CD4-positive, alpha-beta T cell (primary cell): Measurements from ENCODE around the gene TAF4. TPM values are rescaled to one million over a fixed set of nuclear protein-coding genes. Genes with fewer than 3 reads are reported as not detected.

Experiments
- ATAC-seq: fragments of 200-7000 bp; cut with Tn5 transposase; one replicate; pipeline ENCODE4 v1.10.0; 2022; ENCODE audit warnings: mild to moderate bottlenecking; ENCODE audit not compliant: poor library complexity
- CTCF ChIA-PET: fragments of 350-600 bp; sonication (Branson Sonifier 250); formaldehyde crosslinking; loops from one replicate; lab custom pipeline; 2021; ENCODE audit warnings: antibody characterized with exemption, inconsistent platforms; lab: Charles Lee
- POLR2A ChIA-PET: fragments of 350-600 bp; sonication (Branson Sonifier 250); formaldehyde crosslinking; loops from one replicate; lab custom pipeline; 2021; ENCODE audit warnings: antibody characterized with exemption, inconsistent platforms; lab: Charles Lee
- DNase-seq, 14 experiments: peaks; one replicate each; pipeline ENCODE4 v3.0.0-alpha.2; 2013 to 2020; ENCODE audit warnings: mixed read lengths in 2 of 14
- H3K27ac ChIP-seq, 2 donors: one replicate each; pipeline versions ENCODE4 v1.5.1 to v1.7.0; 2013; ENCODE audit warnings: low read length in 2 of 2, low read depth in 1 of 2, mild to moderate bottlenecking in 1 of 2
- H3K27me3 ChIP-seq, 2 experiments: 1 replicate in 1 of 2; 2 replicates in 1 of 2; pipeline versions ENCODE4 v1.6.1 to v1.7.0; 2013; ENCODE audit warnings: low read length in 2 of 2, control low read depth in 1 of 2, mild to moderate bottlenecking in 1 of 2, moderate library complexity in 1 of 2; ENCODE audit not compliant: insufficient read depth in 2 of 2, control insufficient read depth in 1 of 2
- H3K36me3 ChIP-seq: one replicate; pipeline ENCODE4 v1.6.1; 2013; ENCODE audit warnings: low read length, control low read depth; ENCODE audit not compliant: insufficient read depth
- H3K4me1 ChIP-seq: one replicate; pipeline ENCODE4 v1.6.1; 2013; ENCODE audit warnings: low read length, control low read depth; ENCODE audit not compliant: insufficient read depth
- H3K4me3 ChIP-seq: one replicate; pipeline ENCODE4 v1.5.1; 2013; ENCODE audit warnings: mild to moderate bottlenecking, low read length, moderate library complexity
- H3K9me3 ChIP-seq, 2 experiments: 1 replicate in 1 of 2; 2 replicates in 1 of 2; pipeline versions ENCODE4 v1.6.1 to v1.7.0; 2013; ENCODE audit warnings: low read length in 2 of 2, mild to moderate bottlenecking in 2 of 2, control low read depth in 1 of 2, moderate library complexity in 1 of 2; ENCODE audit not compliant: control insufficient read depth in 1 of 2, insufficient read depth in 1 of 2
- H3K27ac Mint-ChIP-seq: one replicate; pipeline ENCODE4 v1.8.0; 2020; ENCODE audit warnings: mixed read lengths
- H3K27me3 Mint-ChIP-seq: one replicate; pipeline ENCODE4 v1.8.0; 2021; ENCODE audit warnings: mixed read lengths
- H3K36me3 Mint-ChIP-seq: one replicate; pipeline ENCODE4 v1.8.0; 2021; ENCODE audit warnings: low read depth, mixed read lengths
- H3K4me1 Mint-ChIP-seq: one replicate; pipeline ENCODE4 v1.8.0; 2021; ENCODE audit warnings: low read depth, mixed read lengths
- H3K4me3 Mint-ChIP-seq: one replicate; pipeline ENCODE4 v1.8.0; 2020; ENCODE audit warnings: mild to moderate bottlenecking, mixed read lengths
- H3K9me3 Mint-ChIP-seq: one replicate; pipeline ENCODE4 v1.8.0; 2020; ENCODE audit warnings: mixed read lengths
- CTCF ChIP-seq: fragments of 200-600 bp; IDR thresholded peaks from one replicate; pipeline ENCODE4 v1.8.0; 2022; ENCODE audit warnings: antibody characterized with exemption, mild to moderate bottlenecking
- intact Hi-C, 2 experiments: fragments of 100-400 bp; cut with DNase I in 1 of 2; cut with micrococcal nuclease in 1 of 2; formaldehyde crosslinking; loops; one replicate each; pipeline versions ENCODE4 v1.15.1 to v1.9.0; 2023 to 2025; cut with DNase I, micrococcal nuclease
- total RNA-seq, 174 experiments: library from RNA in 2 of 174; stranded (reverse) in 2 of 174; gene quantifications; one replicate each; pipeline ENCODE4 v1.2.3 and lab custom pipeline; 2021 to 2026

TAF4 gene
- total RNA-seq, 2 experiments from 2014 or later = 11.1 to 12.5 TPM

GRCh38 chr20:61978491-61978890, 87.2 kb downstream of the TAF4 start:
- H3K36me3 ChIP-seq = peaks cover 35% of the 10 kb centered on the region

GRCh38 chr20:61977419-61977786, 88.3 kb downstream of the TAF4 start:
- ChIA-PET POLR2A (no interaction called here), CTCF (no interaction called here)
- DNase-seq (no peak), ATAC-seq (no peak)
- H3K4me1 ChIP-seq = peaks cover 12% of the 10 kb centered on the region
- H3K4me3 Mint-ChIP-seq = no peak overlapping the region
- H3K36me3 ChIP-seq = peaks cover 46% of the 10 kb centered on the region
- no peaks in the 10 kb centered on the region for H3K27me3 ChIP-seq
- H3K4me3 ChIP-seq = no peak overlapping the region
- H3K9me3 Mint-ChIP-seq = peaks cover 3% of the 10 kb centered on the region
- TF ChIP-seq CTCF = no peak
- H3K27me3 Mint-ChIP-seq = no peaks in the 10 kb centered on the region
- H3K9me3 ChIP-seq = peaks cover 0 to 12% of the 10 kb centered on the region in 2 experiments
- H3K36me3 Mint-ChIP-seq = peaks cover 64% of the 10 kb centered on the region
- no peak overlapping the region for H3K27ac Mint-ChIP-seq
- intact Hi-C loops = loop anchor here in 1 of 2 experiments (5.0 kb wide), 1 partner anchor 1920 kb away; no protein-coding TSS in a partner anchor
- no peak overlapping the region for H3K27ac ChIP-seq
- peaks cover 13% of the 10 kb centered on the region for H3K4me1 Mint-ChIP-seq

More at GRCh38 chr20:61978491-61978890, 87.2 kb downstream of the TAF4 start:
- peaks cover 0 to 18% of the 10 kb centered on the region in 2 experiments for H3K9me3 ChIP-seq
- peaks cover 14% of the 10 kb centered on the region for H3K4me1 ChIP-seq
- H3K4me1 Mint-ChIP-seq = peaks cover 14% of the 10 kb centered on the region
- no peak overlapping the region for H3K4me3 Mint-ChIP-seq
- intact Hi-C loops = loop anchor here in 1 of 2 experiments (5.0 kb wide), 1 partner anchor 1921 kb away; no protein-coding TSS in a partner anchor
- no peak for TF ChIP-seq CTCF
- H3K9me3 Mint-ChIP-seq = peaks cover 3% of the 10 kb centered on the region
- DNase-seq (no peak), ATAC-seq (no peak)
- H3K4me3 ChIP-seq = no peak overlapping the region
- ChIA-PET CTCF (no interaction called here), POLR2A (no interaction called here)
- no peak overlapping the region for H3K27ac ChIP-seq
- H3K27me3 ChIP-seq = no peaks in the 10 kb centered on the region
- no peak overlapping the region for H3K27ac Mint-ChIP-seq
- no peaks in the 10 kb centered on the region for H3K27me3 Mint-ChIP-seq
- peaks cover 55% of the 10 kb centered on the region for H3K36me3 Mint-ChIP-seq

GRCh38 chr20:61976644-61977418, 88.8 kb downstream of the TAF4 start:
- ChIA-PET CTCF (no interaction called here), POLR2A (no interaction called here)
- H3K36me3 Mint-ChIP-seq = peaks cover 63% of the 10 kb centered on the region

More at GRCh38 chr20:61976644-61977418, 88.8 kb downstream of the TAF4 start:
- Histone ChIP-seq H3K36me3 (peaks cover 49% of the 10 kb centered on the region), H3K27ac (no peak overlapping the region), H3K27me3 (no peaks in the 10 kb centered on the region), H3K4me1 (peaks cover 6% of the 10 kb centered on the region), H3K4me3 (no peak overlapping the region), H3K9me3 (peaks cover 0 to 8% of the 10 kb centered on the region in 2 experiments)
- H3K4me3 Mint-ChIP-seq = no peak overlapping the region
- DNase-seq = no peak
- ATAC-seq = no peak
- no peaks in the 10 kb centered on the region for H3K27me3 Mint-ChIP-seq
- H3K4me1 Mint-ChIP-seq = peaks cover 8% of the 10 kb centered on the region
- intact Hi-C loops = loop anchor here in 1 of 2 experiments (5.0 kb wide), 1 partner anchor 1920 kb away; no protein-coding TSS in a partner anchor
- TF ChIP-seq CTCF = no peak
- H3K27ac Mint-ChIP-seq = no peak overlapping the region
- H3K9me3 Mint-ChIP-seq = no peaks in the 10 kb centered on the region
